ENCODE measurements around the gene LOXHD1.

DNA sequence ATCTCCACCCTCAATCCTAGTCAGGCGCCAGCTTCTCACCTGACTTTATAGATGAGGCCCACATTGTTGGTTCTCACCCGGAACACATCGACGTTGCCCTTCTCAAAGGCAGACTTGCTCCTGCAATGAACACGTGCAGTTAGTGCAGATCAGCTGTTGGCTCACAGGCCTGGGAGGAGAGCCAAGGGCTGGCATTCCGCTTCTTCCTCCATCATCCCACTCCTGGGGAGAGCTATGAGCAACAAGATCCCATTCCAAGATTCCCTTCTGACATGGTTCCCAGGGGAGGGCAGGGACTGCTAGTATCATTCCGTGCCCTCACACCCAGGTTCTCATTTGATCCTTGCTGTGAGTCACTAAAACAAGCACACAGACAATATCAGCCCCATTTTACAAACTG, 15.1 kb downstream of the LOXHD1 start:
- TF ChIP-seq CTCF (conservative IDR thresholded peaks at IDR 0.05) = no peak
- no peak for TF ChIP-seq EZH2 (IDR thresholded peaks at IDR 0.05; ENCODE audit: low read depth)
